Upper lobe of left lung (tissue), 6 donors: ENCODE data around the gene ZNF319. TPM values are rescaled to one million over a fixed set of nuclear protein-coding genes. Genes with fewer than 3 reads are reported as not detected.

Source experiments
- ATAC-seq, 2 donors: fragments of 200-7000 bp; cut with Tn5 transposase; one replicate each; pipeline ENCODE4 v1.9.1; 2022; ENCODE audit warnings: mild to moderate bottlenecking in 2 of 2, moderate library complexity in 2 of 2; ENCODE audit not compliant: low FRiP score in 2 of 2
- DNase-seq, 2 donors: peaks; one replicate each; pipeline ENCODE4 v3.0.0-alpha.2; 2019 to 2020
- H3K27ac ChIP-seq, 4 donors: fragments of 200-600 bp; sonication (generic); one replicate each; pipeline ENCODE4 v1.5.1; 2016 to 2019
- H3K27me3 ChIP-seq, 4 donors: fragments of 200-600 bp; sonication (generic); one replicate each; pipeline ENCODE4 v1.5.1; 2017 to 2019
- H3K36me3 ChIP-seq, 4 donors: fragments of 200-600 bp; sonication (generic); one replicate each; pipeline ENCODE4 v1.5.1; 2016 to 2019
- H3K4me1 ChIP-seq, 4 donors: fragments of 200-600 bp; sonication (generic); one replicate each; pipeline ENCODE4 v1.5.1; 2018 to 2019
- H3K4me3 ChIP-seq, 4 donors: fragments of 200-600 bp; sonication (generic); one replicate each; pipeline ENCODE4 v1.5.1; 2017 to 2019; ENCODE audit warnings: mild to moderate bottlenecking in 2 of 4, moderate library complexity in 1 of 4
- H3K9me3 ChIP-seq, 4 donors: fragments of 200-600 bp; sonication (generic); one replicate each; pipeline ENCODE4 v1.5.1; 2018 to 2019
- EP300 ChIP-seq, 4 donors: sonication (generic); formaldehyde crosslinking; IDR thresholded peaks; one replicate each; pipeline ENCODE4 v1.5.1; 2017; ENCODE audit warnings: antibody characterized with exemption in 4 of 4, control low read depth in 2 of 4
- POLR2A ChIP-seq, 4 donors: fragments of 450-650 bp; IDR thresholded peaks; one replicate each; pipeline ENCODE4 v1.5.1; 2016 to 2017; ENCODE audit warnings: antibody characterized with exemption in 4 of 4, mild to moderate bottlenecking in 2 of 4
- POLR2AphosphoS5 ChIP-seq, 2 donors: sonication (generic); formaldehyde crosslinking; IDR thresholded peaks; one replicate each; pipeline ENCODE4 v1.5.1; 2017; ENCODE audit warnings: antibody characterized with exemption in 2 of 2
- WGBS, 2 donors: methylation state at CpG; one replicate each; pipeline ENCODE4 v1.1.5; 2017 to 2018; 5-methylcytosine and 5-hydroxymethylcytosine counted together
- total RNA-seq, 6 donors: library from RNA; depleted of rRNA in 4 of 6; stranded (reverse); fragments of >200 nt in 4 of 6; gene quantifications; one replicate each; pipeline versions ENCODE4 v1.1.0 to v1.2.1, GENCODE V29; 2016 to 2021
- TF ChIP-seq, protein P1 (sequence below), 6 experiments: fragments of 450-650 bp in 4 of 6; fragments of 200-600 bp in 2 of 6; sonication (generic) in 2 of 6; IDR thresholded peaks; one replicate each; pipeline ENCODE4 v1.5.1; 2016 to 2019; ENCODE audit warnings: antibody characterized with exemption in 6 of 6
- donor health status: DM: no; HTN: no; CAD: no; lungs with moderate emphysema.
- donor health status: DM: no; HTN: yes; CAD: no; lungs with severe emphysema.

The ZNF319 gene
- total RNA-seq, 6 donors from 2014 or later: 8.0 to 28.3 (median 13.3) TPM

DNA sequence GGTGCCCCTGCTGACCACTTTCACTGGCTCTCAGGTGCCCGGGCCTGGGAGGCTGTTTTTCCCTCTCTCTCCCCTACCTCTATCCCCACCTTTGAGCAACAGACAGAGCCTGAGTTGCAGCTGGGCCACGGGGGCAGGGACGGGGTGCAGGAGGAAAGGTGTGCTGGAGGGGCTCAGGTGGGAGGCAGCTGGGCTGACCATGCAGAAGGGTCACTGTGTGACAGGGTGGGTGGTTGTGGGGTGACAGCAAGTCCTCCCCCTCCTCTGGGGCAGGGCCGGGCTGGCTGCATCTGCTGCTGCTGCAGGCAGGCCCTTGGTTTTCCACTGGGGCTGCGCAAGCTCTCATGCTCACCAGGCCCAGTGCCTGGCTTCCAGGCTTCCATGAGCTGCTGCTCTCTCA, 6.6 kb downstream of the ZNF319 start:
- no peak for TF ChIP-seq POLR2A (IDR thresholded peaks at IDR 0.05)
- WGBS, 2 donors: 83 to 87% methylated on average over 3 to 5 of the region's 5 CpGs
- no peaks in the 10 kb centered on the region for H3K9me3 ChIP-seq
- H3K4me3 ChIP-seq: no peak overlapping the region
- peaks cover 37 to 57% (median 45%) of the 10 kb centered on the region in 4 donors for H3K4me1 ChIP-seq
- DNase-seq: peak in 1 of 2 donors; percentile 45
- H3K27me3 ChIP-seq: no peaks in the 10 kb centered on the region
- H3K36me3 ChIP-seq: peaks cover 13 to 41% (median 27%) of the 10 kb centered on the region in 4 donors
- peak overlapping the region; percentile 45 to 79 (median 70) for H3K27ac ChIP-seq
- ATAC-seq: no peak

DNA sequence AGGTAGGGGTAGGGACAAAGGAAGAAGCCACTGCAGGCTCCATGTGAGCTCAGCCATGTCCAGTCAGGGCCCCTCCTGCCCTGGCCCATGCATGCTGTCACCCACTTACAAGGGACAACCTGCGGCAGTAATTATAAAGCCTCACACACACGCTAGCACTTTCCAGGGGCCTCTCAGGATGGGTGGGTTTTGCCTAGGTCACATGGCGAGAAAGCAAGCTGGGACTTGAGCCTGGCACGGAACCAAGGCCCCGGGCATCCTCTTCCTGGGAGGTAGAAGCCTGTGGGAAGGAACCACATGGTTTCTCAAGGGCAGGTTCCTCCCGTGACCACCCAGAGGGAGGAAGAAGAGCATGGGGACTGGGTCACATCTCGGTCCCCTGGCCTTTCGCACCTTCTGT, 7.0 kb downstream of the ZNF319 start:
- 51 to 56% methylated on average over 8 of the region's 8 CpGs for WGBS, 2 donors
- no peak overlapping the region for H3K4me3 ChIP-seq
- peak overlapping the region; percentile 40 to 79 (median 70) for H3K27ac ChIP-seq
- TF ChIP-seq EP300 (IDR thresholded peaks at IDR 0.05): no peak
- no peak for TF ChIP-seq POLR2A (IDR thresholded peaks at IDR 0.05)
- TF ChIP-seq, protein P1, sequence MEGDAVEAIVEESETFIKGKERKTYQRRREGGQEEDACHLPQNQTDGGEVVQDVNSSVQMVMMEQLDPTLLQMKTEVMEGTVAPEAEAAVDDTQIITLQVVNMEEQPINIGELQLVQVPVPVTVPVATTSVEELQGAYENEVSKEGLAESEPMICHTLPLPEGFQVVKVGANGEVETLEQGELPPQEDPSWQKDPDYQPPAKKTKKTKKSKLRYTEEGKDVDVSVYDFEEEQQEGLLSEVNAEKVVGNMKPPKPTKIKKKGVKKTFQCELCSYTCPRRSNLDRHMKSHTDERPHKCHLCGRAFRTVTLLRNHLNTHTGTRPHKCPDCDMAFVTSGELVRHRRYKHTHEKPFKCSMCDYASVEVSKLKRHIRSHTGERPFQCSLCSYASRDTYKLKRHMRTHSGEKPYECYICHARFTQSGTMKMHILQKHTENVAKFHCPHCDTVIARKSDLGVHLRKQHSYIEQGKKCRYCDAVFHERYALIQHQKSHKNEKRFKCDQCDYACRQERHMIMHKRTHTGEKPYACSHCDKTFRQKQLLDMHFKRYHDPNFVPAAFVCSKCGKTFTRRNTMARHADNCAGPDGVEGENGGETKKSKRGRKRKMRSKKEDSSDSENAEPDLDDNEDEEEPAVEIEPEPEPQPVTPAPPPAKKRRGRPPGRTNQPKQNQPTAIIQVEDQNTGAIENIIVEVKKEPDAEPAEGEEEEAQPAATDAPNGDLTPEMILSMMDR (IDR thresholded peaks at IDR 0.05): no peak
- TF ChIP-seq POLR2AphosphoS5 (IDR thresholded peaks at IDR 0.05): no peak
- ATAC-seq (peak in 1 of 2 donors; percentile 28), DNase-seq (no peak)
- peaks cover 32 to 52% (median 41%) of the 10 kb centered on the region in 4 donors for H3K4me1 ChIP-seq
- no peaks in the 10 kb centered on the region for H3K9me3 ChIP-seq
- H3K27me3 ChIP-seq: no peaks in the 10 kb centered on the region
- H3K36me3 ChIP-seq: peaks cover 13 to 41% (median 27%) of the 10 kb centered on the region in 4 donors

DNA sequence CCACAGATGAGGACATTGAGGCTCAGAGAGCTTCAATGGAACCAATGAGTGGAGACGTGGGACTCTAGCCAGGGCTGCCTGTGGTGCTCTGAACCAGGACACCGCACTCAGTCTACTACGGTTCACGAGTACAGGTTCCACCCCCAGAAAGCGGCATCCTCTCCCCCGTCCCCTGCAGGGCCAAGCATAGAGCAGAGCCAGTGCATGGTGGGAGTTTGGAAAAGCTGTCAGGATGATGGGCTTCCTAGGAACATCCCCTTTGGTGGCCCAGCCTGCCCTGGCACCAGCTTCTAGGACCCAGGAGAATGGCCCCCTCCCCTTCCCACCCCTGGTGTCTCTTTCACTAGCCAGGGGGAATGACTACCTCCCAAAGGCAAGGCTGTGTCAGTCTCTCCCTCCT, 8.4 kb downstream of the ZNF319 start:
- peaks cover 9 to 30% (median 17%) of the 10 kb centered on the region in 4 donors for H3K36me3 ChIP-seq
- no peak for DNase-seq
- WGBS, 2 donors: 95 to 98% methylated on average over 6 of the region's 6 CpGs
- H3K4me1 ChIP-seq: peaks cover 24 to 39% (median 31%) of the 10 kb centered on the region in 4 donors
- H3K27ac ChIP-seq: peak overlapping the region; percentile 17 to 79 (median 70)
- no peak for TF ChIP-seq EP300 (IDR thresholded peaks at IDR 0.05)
- ATAC-seq: no peak
- no peak overlapping the region for H3K4me3 ChIP-seq
- H3K9me3 ChIP-seq: no peaks in the 10 kb centered on the region
- H3K27me3 ChIP-seq: no peaks in the 10 kb centered on the region

DNA sequence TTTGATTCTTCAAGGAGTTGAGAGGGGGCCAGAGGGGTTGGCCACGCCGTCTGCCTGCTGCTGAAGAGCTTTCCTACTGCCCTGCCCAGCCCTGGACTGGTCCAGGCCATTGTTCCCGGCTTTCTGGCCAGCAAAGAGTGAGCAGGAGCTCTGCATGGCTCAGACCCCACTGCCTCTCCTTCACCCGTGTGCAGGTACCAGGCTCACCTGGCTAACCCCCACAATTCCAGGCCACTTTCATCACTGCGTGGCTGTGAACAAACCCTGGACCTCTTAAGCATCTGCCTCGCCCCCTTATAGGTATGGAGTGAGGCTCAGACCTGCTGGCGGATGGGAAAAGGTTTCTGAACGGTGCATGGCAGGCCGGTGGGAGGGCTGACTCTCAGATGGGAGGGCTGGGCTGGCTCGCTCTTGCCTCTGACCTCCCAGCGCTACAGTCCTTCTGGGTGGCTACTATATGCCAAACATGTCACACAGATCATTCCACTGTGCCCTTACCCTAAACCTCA, 8.9 kb downstream of the ZNF319 start:
- 79 to 86% methylated on average over 4 to 11 of the region's 11 CpGs for WGBS, 2 donors
- TF ChIP-seq POLR2A (IDR thresholded peaks at IDR 0.05): no peak
- no peak for TF ChIP-seq POLR2AphosphoS5 (IDR thresholded peaks at IDR 0.05)
- TF ChIP-seq, protein P1 (IDR thresholded peaks at IDR 0.05): no peak
- TF ChIP-seq EP300 (IDR thresholded peaks at IDR 0.05): no peak

DNA sequence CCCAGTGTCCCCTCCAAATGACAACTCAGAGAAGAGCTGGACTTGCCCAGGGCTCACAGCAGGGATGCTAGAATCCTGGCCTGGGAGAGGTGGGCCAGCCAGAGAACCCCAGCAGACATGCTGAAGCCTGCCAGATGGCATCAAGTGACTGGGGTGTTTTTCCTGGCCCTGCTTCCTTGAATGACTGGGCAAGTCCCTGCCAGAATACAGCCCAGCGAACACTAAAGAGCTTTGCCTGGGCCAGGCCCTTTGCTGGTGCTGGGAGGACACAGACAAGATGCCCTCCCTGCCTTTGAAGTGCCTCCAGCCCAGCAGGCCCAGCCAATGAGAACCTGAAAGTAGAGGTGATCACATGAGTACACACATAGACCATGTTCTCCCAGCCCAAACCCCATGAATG, 11.5 kb downstream of the ZNF319 start:
- DNase-seq (peak in 1 of 2 donors; percentile 26), ATAC-seq (no peak)
- Histone ChIP-seq H3K4me1 (peaks cover 21 to 32% (median 26%) of the 10 kb centered on the region in 4 donors), H3K27ac (no peak overlapping the region), H3K27me3 (no peaks in the 10 kb centered on the region), H3K4me3 (no peak overlapping the region), H3K9me3 (no peaks in the 10 kb centered on the region), H3K36me3 (peaks cover 0 to 2% (median 0%) of the 10 kb centered on the region in 4 donors)
- TF ChIP-seq EP300 (IDR thresholded peaks at IDR 0.05): no peak
- TF ChIP-seq POLR2A (IDR thresholded peaks at IDR 0.05): no peak
- TF ChIP-seq POLR2AphosphoS5 (IDR thresholded peaks at IDR 0.05): no peak
- TF ChIP-seq, protein P1 (IDR thresholded peaks at IDR 0.05): no peak
- WGBS, 2 donors: 43% methylated on average over 1 of the region's 1 CpG; no CpG with 5 or more reads in 1 of the 2 donors

More for the DNA sequence above, 8.9 kb downstream of the ZNF319 start:
- no peaks in the 10 kb centered on the region for H3K27me3 ChIP-seq
- H3K4me1 ChIP-seq: peaks cover 24 to 34% (median 31%) of the 10 kb centered on the region in 4 donors
- H3K27ac ChIP-seq: peak overlapping the region in 1 of 4 donors; percentile 79
- H3K9me3 ChIP-seq: no peaks in the 10 kb centered on the region
- peaks cover 5 to 26% (median 13%) of the 10 kb centered on the region in 4 donors for H3K36me3 ChIP-seq
- ATAC-seq (no peak), DNase-seq (no peak)
- no peak overlapping the region for H3K4me3 ChIP-seq
